Breast epithelium (tissue), 4 donors: ENCODE data around the gene F11R. TPM values are rescaled to one million over a fixed set of nuclear protein-coding genes. Genes with fewer than 3 reads are reported as not detected.
"Not testable (repeated sequence)": the region's sequence is repeated elsewhere in the genome, so short reads cannot be mapped to it uniquely, and the experiment has no call there.

Experiments
- DNase-seq, 2 donors: peaks; one replicate each; pipeline ENCODE4 v3.0.0-alpha.2; 2019; ENCODE audit warnings: low spot score in 2 of 2
- H3K27ac ChIP-seq, 2 donors: fragments of 200-600 bp; sonication (generic) in 1 of 2; one replicate each; pipeline ENCODE4 v1.5.1; 2016 to 2019; ENCODE audit warnings: mild to moderate bottlenecking in 1 of 2
- H3K27me3 ChIP-seq, 2 donors: fragments of 200-600 bp; sonication (generic) in 1 of 2; one replicate each; pipeline versions ENCODE4 v1.5.1 to v1.6.0; 2017 to 2019; ENCODE audit warnings: control low read depth in 1 of 2, mild to moderate bottlenecking in 1 of 2
- H3K36me3 ChIP-seq: fragments of 200-600 bp; one replicate; pipeline ENCODE4 v1.5.1; 2019
- H3K4me1 ChIP-seq, 2 donors: fragments of 200-600 bp; sonication (generic); one replicate each; pipeline ENCODE4 v1.5.1; 2016 to 2019; ENCODE audit warnings: control low read depth in 1 of 2
- H3K4me3 ChIP-seq, 3 donors: fragments of 200-600 bp; sonication (generic); 1 replicate in 2 of 3; 2 replicates in 1 of 3; pipeline ENCODE4 v1.5.1; 2016 to 2019; ENCODE audit warnings: mild to moderate bottlenecking in 3 of 3, moderate library complexity in 2 of 3
- H3K9me3 ChIP-seq, 2 donors: fragments of 200-600 bp; sonication (generic) in 1 of 2; one replicate each; pipeline ENCODE4 v1.5.1; 2016 to 2019; ENCODE audit warnings: control low read depth in 1 of 2
- POLR2A ChIP-seq: fragments of 450-650 bp; IDR thresholded peaks from one replicate; pipeline ENCODE4 v1.6.1; 2016; ENCODE audit warnings: antibody characterized with exemption, mild to moderate bottlenecking, moderate library complexity
- POLR2AphosphoS5 ChIP-seq, 3 donors: sonication (generic); formaldehyde crosslinking; IDR thresholded peaks; one replicate each; pipeline ENCODE4 v1.6.1; 2017; ENCODE audit warnings: antibody characterized with exemption in 3 of 3
- intact Hi-C: fragments of 100-400 bp; cut with DNase I; formaldehyde crosslinking; loops from one replicate; pipeline ENCODE4 v1.15.1; 2023; ENCODE audit warnings: low total_unique reads
- total RNA-seq, 3 donors: library from RNA; depleted of rRNA; stranded (reverse); fragments of >200 nt; gene quantifications; one replicate each; pipeline ENCODE4 v1.1.0, GENCODE V29; 2016
- TF ChIP-seq, protein P1 (sequence below), 3 donors: fragments of 450-650 bp; IDR thresholded peaks; one replicate each; pipeline ENCODE4 v1.5.1; 2016 to 2017; ENCODE audit warnings: antibody characterized with exemption in 3 of 3, mild to moderate bottlenecking in 3 of 3, moderate library complexity in 3 of 3

F11R gene
- total RNA-seq, 3 donors from 2014 or later: 41.1 to 74.3 (median 48.8) TPM

DNA sequence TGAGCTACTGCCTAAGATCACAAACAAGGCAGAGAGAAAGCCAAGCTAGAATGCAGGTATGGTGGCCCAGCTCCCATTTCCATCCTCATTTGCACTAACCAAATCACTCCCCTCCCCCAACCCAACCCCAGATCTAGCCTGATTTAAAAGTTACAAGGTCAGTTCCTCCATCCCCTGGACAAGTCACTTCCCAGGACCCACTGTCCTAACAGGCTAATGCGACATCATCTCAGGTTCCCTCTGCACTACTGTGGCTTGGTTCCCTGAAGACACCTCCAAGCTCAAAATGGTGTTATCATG is 2.4 kb downstream of the F11R start:
- no peak overlapping the region for H3K4me3 ChIP-seq
- TF ChIP-seq POLR2AphosphoS5 (IDR thresholded peaks at IDR 0.05): no peak
- no peak for TF ChIP-seq POLR2A
- TF ChIP-seq, protein P1, sequence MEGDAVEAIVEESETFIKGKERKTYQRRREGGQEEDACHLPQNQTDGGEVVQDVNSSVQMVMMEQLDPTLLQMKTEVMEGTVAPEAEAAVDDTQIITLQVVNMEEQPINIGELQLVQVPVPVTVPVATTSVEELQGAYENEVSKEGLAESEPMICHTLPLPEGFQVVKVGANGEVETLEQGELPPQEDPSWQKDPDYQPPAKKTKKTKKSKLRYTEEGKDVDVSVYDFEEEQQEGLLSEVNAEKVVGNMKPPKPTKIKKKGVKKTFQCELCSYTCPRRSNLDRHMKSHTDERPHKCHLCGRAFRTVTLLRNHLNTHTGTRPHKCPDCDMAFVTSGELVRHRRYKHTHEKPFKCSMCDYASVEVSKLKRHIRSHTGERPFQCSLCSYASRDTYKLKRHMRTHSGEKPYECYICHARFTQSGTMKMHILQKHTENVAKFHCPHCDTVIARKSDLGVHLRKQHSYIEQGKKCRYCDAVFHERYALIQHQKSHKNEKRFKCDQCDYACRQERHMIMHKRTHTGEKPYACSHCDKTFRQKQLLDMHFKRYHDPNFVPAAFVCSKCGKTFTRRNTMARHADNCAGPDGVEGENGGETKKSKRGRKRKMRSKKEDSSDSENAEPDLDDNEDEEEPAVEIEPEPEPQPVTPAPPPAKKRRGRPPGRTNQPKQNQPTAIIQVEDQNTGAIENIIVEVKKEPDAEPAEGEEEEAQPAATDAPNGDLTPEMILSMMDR (IDR thresholded peaks at IDR 0.05): no peak
- peak overlapping the region; percentile 36 to 88 for H3K27ac ChIP-seq
- no peaks in the 10 kb centered on the region for H3K27me3 ChIP-seq
- H3K36me3 ChIP-seq: no peaks in the 10 kb centered on the region
- DNase-seq: no peak
- no peaks in the 10 kb centered on the region for H3K9me3 ChIP-seq
- peaks cover 0 to 16% of the 10 kb centered on the region in 2 donors for H3K4me1 ChIP-seq
- intact Hi-C loops: no loop called here

DNA sequence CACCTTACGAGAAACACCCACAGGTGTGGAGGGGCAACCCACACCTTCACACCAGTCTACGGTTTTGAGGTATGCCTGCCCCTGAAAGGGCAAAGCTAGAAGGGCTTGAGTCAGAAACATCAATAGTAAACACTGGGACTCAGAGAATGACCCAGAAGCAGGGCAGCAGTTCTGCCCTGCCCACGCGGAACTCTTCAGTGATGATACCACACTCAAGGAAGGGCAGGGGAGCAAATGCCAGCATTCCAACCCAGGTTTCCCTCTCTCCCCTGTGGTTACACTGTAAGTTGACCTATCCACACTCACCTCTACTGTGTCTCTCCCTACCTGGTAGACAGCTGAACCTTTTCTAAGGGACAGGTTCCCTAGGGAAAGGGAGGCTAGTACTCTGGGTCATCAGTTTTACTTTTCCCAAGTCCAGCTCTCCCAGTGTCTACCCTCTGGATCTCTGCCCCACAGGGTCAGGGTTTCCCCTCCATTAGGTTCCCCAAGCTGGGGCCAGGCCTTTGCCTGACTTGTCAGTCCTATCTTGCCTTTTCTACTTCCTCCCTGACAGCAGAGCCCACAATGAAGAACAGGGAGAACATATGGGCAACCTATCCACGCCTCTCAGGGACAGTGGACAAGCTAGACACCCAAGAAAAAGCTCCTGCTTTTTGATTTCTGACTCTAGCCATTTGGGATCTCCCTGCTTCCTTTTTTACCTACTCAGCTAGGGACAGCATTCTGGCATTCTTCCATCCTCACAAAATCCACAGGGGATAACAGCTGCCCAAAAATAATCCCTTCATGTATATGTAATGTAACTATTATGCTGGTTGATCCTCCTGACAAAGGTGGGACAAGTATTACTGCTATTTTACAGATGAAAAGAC is 3.0 kb downstream of the F11R start:
- intact Hi-C loops: no loop called here
- TF ChIP-seq POLR2AphosphoS5 (IDR thresholded peaks at IDR 0.05) (no peak), POLR2A (no peak)
- TF ChIP-seq, protein P1 (IDR thresholded peaks at IDR 0.05): no peak
- Histone ChIP-seq H3K9me3 (no peaks in the 10 kb centered on the region), H3K4me1 (peaks cover 0 to 21% of the 10 kb centered on the region in 2 donors), H3K36me3 (no peaks in the 10 kb centered on the region), H3K27me3 (no peaks in the 10 kb centered on the region), H3K4me3 (no peak overlapping the region), H3K27ac (peak overlapping the region; percentile 36 to 88)
- no peak for DNase-seq

DNA sequence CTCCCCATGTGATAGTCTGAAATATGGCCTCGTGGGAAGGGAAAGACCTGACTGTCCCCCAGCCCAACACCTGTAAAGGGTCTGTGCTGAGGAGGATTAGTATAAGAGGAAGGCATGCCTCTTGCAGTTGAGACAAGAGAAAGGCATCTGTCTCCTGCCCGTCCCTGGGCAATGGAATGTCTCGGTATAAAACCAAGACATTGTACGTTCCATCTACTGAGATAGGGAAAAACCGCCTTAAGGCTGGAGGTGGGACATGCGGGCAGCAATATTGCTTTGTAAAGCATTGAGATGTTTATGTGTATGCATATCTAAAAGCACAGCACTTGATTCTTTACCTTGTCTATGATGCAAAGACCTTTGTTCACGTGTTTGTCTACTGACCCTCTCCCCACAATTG is 3.8 kb downstream of the F11R start:
- H3K4me3 ChIP-seq: not testable (repeated sequence)

DNA sequence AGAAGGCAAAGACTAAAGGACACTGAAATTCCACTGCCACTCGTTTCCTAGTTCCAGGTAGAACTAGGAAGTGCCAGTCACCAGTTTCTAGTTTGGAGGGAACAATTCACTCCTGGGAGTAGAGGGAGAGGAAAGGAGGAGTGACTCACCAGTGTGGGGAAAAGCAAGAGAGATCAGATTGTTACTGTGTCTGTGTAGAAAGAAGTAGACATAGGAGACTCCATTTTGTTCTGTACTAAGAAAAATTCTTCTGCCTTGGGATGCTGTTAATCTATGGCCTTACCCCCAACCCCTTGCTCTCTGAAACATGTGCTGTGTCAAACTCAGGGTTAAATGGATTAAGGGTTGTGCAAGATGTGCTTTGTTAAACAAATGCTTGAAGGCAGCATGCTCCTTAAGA is 4.3 kb downstream of the F11R start:
- H3K27me3 ChIP-seq, H3K9me3 ChIP-seq, H3K36me3 ChIP-seq, DNase-seq, intact Hi-C loops, H3K4me3 ChIP-seq: not testable (repeated sequence)
- Histone ChIP-seq H3K27ac (peak overlapping the region; percentile 13 to 88), H3K4me1 (peaks cover 0 to 22% of the 10 kb centered on the region in 2 donors)

More for the DNA sequence above, 3.8 kb downstream of the F11R start:
- H3K9me3 ChIP-seq, H3K36me3 ChIP-seq, H3K27me3 ChIP-seq, DNase-seq, intact Hi-C loops: not testable (repeated sequence)
- Histone ChIP-seq H3K4me1 (peaks cover 0 to 22% of the 10 kb centered on the region in 2 donors), H3K27ac (peak overlapping the region; percentile 36 to 88)

DNA sequence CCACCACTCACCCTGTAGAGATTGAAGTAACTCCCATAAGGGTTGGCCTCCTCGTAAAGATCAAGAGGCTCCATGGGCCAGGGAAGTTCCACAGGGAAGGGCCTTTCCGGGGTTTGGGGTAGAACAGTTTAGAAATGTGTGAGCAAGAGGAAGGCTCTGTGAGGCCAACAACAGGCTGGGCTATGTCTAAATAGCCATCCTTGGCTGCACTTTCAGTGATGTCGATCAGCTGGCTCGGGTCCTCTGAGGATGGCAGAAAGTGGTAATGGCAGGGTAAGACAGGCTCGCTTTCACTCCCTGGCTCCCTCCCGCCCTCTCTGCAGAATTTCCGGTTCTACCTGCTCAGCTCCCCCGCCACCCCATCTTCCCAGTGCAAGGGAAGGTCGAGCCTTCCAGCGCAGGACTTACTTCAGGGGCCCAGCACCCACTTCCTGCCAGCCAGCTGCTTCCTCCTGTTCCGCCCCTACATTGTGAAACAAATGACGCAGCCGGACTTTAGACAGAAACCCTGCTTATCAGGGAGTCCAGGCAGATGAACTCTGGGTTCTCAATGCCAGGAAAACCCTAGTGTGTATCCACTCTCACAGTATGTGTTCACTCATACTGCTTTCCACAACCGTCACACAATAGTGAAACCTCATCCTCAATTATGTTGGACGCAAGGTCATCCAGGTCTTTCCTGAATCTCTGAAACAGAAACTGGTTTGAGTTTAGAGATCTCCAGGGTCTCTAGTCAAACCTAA is 7.3 kb downstream of the F11R start:
- no peak for TF ChIP-seq POLR2A
- peak; percentile 78 to 90 (median 81) for TF ChIP-seq POLR2AphosphoS5 (IDR thresholded peaks at IDR 0.05)
- TF ChIP-seq, protein P1 (IDR thresholded peaks at IDR 0.05): peak in 1 of 3 donors; percentile 9
- intact Hi-C loops: no loop called here
- peaks cover 0 to 16% of the 10 kb centered on the region in 2 donors for H3K4me1 ChIP-seq
- H3K27me3 ChIP-seq: no peaks in the 10 kb centered on the region
- H3K27ac ChIP-seq: peak overlapping the region; percentile 88 to 92
- peak overlapping the region in 2 of 3 donors; percentile 30 to 46 for H3K4me3 ChIP-seq
- H3K9me3 ChIP-seq: no peaks in the 10 kb centered on the region
- DNase-seq: peak; percentile 89 to 93
- H3K36me3 ChIP-seq: no peaks in the 10 kb centered on the region

DNA sequence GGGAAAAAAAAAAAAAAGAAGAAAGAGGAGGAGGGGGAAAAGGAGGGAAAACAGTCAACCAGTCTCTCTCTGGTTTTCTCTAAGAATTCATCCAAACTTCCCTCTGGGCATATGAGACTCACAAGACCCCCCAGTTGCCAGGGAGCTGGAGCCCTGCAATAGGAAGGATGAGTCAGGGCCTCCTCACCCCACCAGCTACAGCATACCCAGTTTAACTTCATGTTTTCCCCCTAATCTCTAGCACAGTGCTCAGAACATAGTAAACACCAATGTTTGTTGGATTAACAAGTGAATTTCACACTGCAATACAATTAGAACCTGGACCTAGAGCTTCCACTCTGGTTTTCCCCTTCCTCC is 7.8 kb downstream of the F11R start:
- H3K4me3 ChIP-seq: peak overlapping the region in 2 of 3 donors; percentile 30 to 46
- H3K4me1 ChIP-seq: peaks cover 0 to 10% of the 10 kb centered on the region in 2 donors
- peak overlapping the region; percentile 88 to 92 for H3K27ac ChIP-seq

More for the DNA sequence above, 7.8 kb downstream of the F11R start:
- no peak for DNase-seq
- intact Hi-C loops: no loop called here
- Histone ChIP-seq H3K27me3 (no peaks in the 10 kb centered on the region), H3K36me3 (no peaks in the 10 kb centered on the region), H3K9me3 (no peaks in the 10 kb centered on the region)
- no peak for TF ChIP-seq POLR2A
- no peak for TF ChIP-seq POLR2AphosphoS5 (IDR thresholded peaks at IDR 0.05)
- TF ChIP-seq, protein P1 (IDR thresholded peaks at IDR 0.05): no peak
